Type B pancreatic cell (in vitro differentiated cells): ENCODE measurements around the gene POU4F1. TPM values are rescaled to one million over a fixed set of nuclear protein-coding genes. Genes with fewer than 3 reads are reported as not detected.

Experiments used
- DNase-seq: peaks from one replicate; pipeline ENCODE4 v3.0.0; 2021; ENCODE audit warnings: mixed read lengths; ENCODE audit not compliant: unreplicated experiment; ENCODE audit errors: extremely low spot score
- H3K27ac Mint-ChIP-seq: 2 replicates; pipeline ENCODE4 v1.8.0; 2021; ENCODE audit warnings: mild to moderate bottlenecking, mixed read lengths
- H3K27me3 Mint-ChIP-seq: 2 replicates; pipeline ENCODE4 v1.8.0; 2021; ENCODE audit warnings: mixed read lengths
- H3K36me3 Mint-ChIP-seq: 2 replicates; pipeline ENCODE4 v1.8.0; 2021; ENCODE audit warnings: mixed read lengths
- H3K4me1 Mint-ChIP-seq: one replicate; pipeline ENCODE4 v1.8.0; 2021; ENCODE audit warnings: mixed read lengths; ENCODE audit not compliant: unreplicated experiment
- H3K4me3 Mint-ChIP-seq: 2 replicates; pipeline ENCODE4 v1.8.0; 2021; ENCODE audit warnings: mild to moderate bottlenecking, mixed read lengths
- H3K9me3 Mint-ChIP-seq: 2 replicates; pipeline ENCODE4 v1.8.0; 2021; ENCODE audit warnings: mixed read lengths
- CTCF ChIP-seq: fragments of 200-600 bp; sonication (generic); conservative IDR thresholded peaks from 2 replicates; pipeline ENCODE4 v1.5.0; 2021; ENCODE audit warnings: antibody characterized with exemption, mild to moderate bottlenecking
- total RNA-seq: library from RNA; stranded (reverse); gene quantifications from 2 replicates; pipeline ENCODE4 v1.2.1, GENCODE V29; 2021; ENCODE audit warnings: low replicate concordance

Gene POU4F1
- total RNA-seq, 1 donor from 2014 or later, result 5.4 TPM

GRCh38 chr13:78572459-78572858, 30.9 kb downstream of the POU4F1 start:
- Mint-ChIP-seq H3K36me3 (no peaks in the 10 kb centered on the region), H3K27ac (no peak overlapping the region), H3K27me3 (peaks cover 3% of the 10 kb centered on the region), H3K4me1 (no peaks in the 10 kb centered on the region), H3K4me3 (no peak overlapping the region), H3K9me3 (no peaks in the 10 kb centered on the region)
- no peak for DNase-seq
- TF ChIP-seq CTCF, result no peak

GRCh38 chr13:78569029-78569428, 34.3 kb downstream of the POU4F1 start:
- Mint-ChIP-seq H3K36me3 (no peaks in the 10 kb centered on the region), H3K27me3 (peaks cover 3% of the 10 kb centered on the region), H3K4me3 (no peak overlapping the region), H3K9me3 (no peaks in the 10 kb centered on the region), H3K4me1 (no peaks in the 10 kb centered on the region), H3K27ac (no peak overlapping the region)
- no peak for TF ChIP-seq CTCF
- DNase-seq, result no peak

- Mint-ChIP-seq H3K27ac (no peak overlapping the region), H3K4me3 (no peak overlapping the region), H3K4me1 (no peaks in the 10 kb centered on the region), H3K27me3 (peaks cover 15% of the 10 kb centered on the region), H3K9me3 (no peaks in the 10 kb centered on the region), H3K36me3 (no peaks in the 10 kb centered on the region)
- DNase-seq, result no peak
- no peak for TF ChIP-seq CTCF
These were observed 36.7 kb downstream of the POU4F1 start for GRCh38 chr13:78566631-78567030.

GRCh38 chr13:78562237-78562889, 41.0 kb downstream of the POU4F1 start:
- Mint-ChIP-seq H3K27me3 (peaks cover 23% of the 10 kb centered on the region), H3K4me1 (no peaks in the 10 kb centered on the region), H3K27ac (no peak overlapping the region), H3K36me3 (no peaks in the 10 kb centered on the region), H3K4me3 (no peak overlapping the region), H3K9me3 (no peaks in the 10 kb centered on the region)
- no peak for DNase-seq
- no peak for TF ChIP-seq CTCF

Other genes with a start within 250 kb of the POU4F1 start
- 14.3 and 18.7 TPM in 2 replicates for gene OBI1, start 55.6 kb upstream of the POU4F1 start, total RNA-seq